GM18502 (cell line): Measurements from ENCODE around the gene ZNF184.

Experiments used
- ATAC-seq: cut with Tn5 transposase; IDR thresholded peaks from one replicate; pipeline ENCODE4 v1.9.1; 2021; ENCODE audit warnings: mild to moderate bottlenecking; ENCODE audit not compliant: unreplicated experiment, poor library complexity

Gene ZNF184

GRCh38 chr6:27472617-27473400, at the start of gene ZNF184:
Gene ZNF184 (minus strand): TSS chr6:27473105. CDS start chr6:27472294, 811 bp downstream.
- ATAC-seq = peak; percentile 89

- peak; percentile 70 for ATAC-seq
Measured at GRCh38 chr6:27518881-27519795, 46.2 kb upstream of the ZNF184 start.

GRCh38 chr6:27517928-27518787, 45.3 kb upstream of the ZNF184 start:
- ATAC-seq = no peak

- no peak for ATAC-seq
Measured at GRCh38 chr6:27517238-27517637, 44.3 kb upstream of the ZNF184 start.

GRCh38 chr6:27514906-27515495, 42.1 kb upstream of the ZNF184 start:
- ATAC-seq = no peak

- no peak for ATAC-seq
Measured at GRCh38 chr6:27512525-27512924, 39.6 kb upstream of the ZNF184 start.

GRCh38 chr6:27507041-27507956, 34.4 kb upstream of the ZNF184 start:
- no peak for ATAC-seq

GRCh38 chr6:27505209-27506027, 32.5 kb upstream of the ZNF184 start:
- ATAC-seq = no peak

- ATAC-seq = peak; percentile 42
Measured at GRCh38 chr6:27503436-27504030, 30.6 kb upstream of the ZNF184 start.

GRCh38 chr6:27502508-27503435, 29.9 kb upstream of the ZNF184 start:
- peak; percentile 53 for ATAC-seq

- no peak for ATAC-seq
Measured at GRCh38 chr6:27501187-27501586, 28.3 kb upstream of the ZNF184 start.

- ATAC-seq = no peak
Measured at GRCh38 chr6:27500177-27500576, 27.3 kb upstream of the ZNF184 start.

- ATAC-seq = peak; percentile 70
Measured at GRCh38 chr6:27495386-27496135, 22.7 kb upstream of the ZNF184 start.

- ATAC-seq = no peak
Measured at GRCh38 chr6:27494987-27495385, 22.1 kb upstream of the ZNF184 start.

- ATAC-seq = no peak
Measured at GRCh38 chr6:27494103-27494502, 21.2 kb upstream of the ZNF184 start.

- no peak for ATAC-seq
Measured at GRCh38 chr6:27492631-27493190, 19.8 kb upstream of the ZNF184 start.
